CD4-positive, alpha-beta T cell treated with Interleukin-1 beta for 1 hour (primary cell): ENCODE measurements around the gene TFF3.

Source experiments
- DNase-seq, 2 donors: peaks; one replicate each; pipeline ENCODE4 v3.0.0-alpha.2; 2020 to 2022

TFF3 gene, protein sequence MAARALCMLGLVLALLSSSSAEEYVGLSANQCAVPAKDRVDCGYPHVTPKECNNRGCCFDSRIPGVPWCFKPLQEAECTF

DNA sequence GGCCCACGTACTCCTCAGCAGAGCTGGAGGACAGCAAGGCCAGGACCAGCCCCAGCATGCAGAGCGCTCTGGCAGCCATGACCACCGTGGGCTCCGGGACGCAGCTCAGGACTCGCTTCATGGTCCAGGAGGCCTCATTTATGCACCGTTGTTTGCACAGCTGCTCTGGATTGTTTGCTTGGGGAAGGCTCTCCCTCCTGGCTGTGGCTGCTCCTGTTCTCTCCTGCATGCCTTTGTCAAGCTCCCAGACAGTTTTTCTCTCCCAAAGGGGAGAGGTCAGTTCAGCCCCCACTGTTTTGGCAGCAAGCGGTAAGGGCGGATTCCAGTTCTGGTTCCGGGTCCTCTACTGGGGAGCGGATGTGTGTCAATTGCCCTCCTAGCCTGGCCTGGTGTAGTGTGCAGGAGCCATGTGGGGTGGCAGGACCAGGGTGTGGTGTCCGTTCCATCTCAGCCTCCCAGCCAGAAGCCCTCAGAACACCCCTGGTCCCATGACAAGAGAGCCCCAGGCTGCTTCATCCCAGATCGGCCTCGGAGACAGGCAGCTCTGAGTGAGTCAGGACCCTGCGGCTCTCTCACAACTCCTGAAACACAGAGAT is at the start of gene TFF3:
TSS of gene TFF3 (minus strand) at position 114 of the 596 bp plus-strand sequence. CDS start at position 79, 35 bp downstream.
- no peak for DNase-seq

DNA sequence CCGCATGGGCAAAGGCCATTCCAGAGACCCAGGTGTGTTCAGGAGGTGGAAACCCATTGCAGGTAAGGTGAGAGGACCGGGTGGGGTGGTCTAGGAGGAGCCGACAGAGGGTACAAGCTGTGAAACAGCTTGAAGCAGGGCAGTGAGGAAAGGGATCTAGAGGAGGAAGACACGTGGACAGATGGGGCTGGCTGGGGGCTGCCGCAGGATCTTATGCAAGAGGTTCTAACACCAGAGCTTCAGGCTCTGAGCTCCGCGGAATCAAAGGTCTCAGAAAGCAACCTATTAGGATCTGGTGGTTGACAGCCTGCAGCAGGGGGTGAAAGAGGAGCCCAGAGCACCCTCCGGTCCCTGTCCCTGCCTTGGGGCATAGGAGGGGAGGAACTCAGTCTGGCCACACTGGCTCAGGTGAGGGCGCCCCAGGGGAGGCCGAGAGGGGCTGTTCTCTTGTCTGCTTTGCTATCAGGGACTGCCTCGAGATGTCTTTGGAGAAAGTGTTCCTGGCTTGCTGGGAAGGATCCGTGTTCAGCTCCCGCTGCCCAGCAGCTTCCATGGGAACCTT is 49.2 kb upstream of the TFF3 start:
- DNase-seq: no peak

DNA sequence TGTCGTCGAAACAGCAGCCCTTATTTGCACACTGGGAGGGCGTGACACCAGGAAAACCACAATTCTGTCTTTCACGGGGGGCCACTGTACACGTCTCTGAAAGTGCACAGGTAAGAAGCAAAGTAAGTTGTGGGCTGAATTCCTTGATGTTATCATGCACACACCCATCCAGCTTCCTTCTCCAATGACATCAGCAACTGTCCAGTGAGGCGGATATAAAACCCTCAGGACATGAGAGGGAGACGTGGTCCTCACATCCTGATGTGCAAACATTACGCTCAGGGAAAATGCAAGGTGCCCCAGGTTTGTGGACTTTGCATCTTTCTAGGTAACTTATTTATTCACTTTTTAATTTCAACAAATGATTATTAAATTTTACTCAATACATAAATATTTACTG is 48.1 kb upstream of the TFF3 start:
- DNase-seq: no peak

DNA sequence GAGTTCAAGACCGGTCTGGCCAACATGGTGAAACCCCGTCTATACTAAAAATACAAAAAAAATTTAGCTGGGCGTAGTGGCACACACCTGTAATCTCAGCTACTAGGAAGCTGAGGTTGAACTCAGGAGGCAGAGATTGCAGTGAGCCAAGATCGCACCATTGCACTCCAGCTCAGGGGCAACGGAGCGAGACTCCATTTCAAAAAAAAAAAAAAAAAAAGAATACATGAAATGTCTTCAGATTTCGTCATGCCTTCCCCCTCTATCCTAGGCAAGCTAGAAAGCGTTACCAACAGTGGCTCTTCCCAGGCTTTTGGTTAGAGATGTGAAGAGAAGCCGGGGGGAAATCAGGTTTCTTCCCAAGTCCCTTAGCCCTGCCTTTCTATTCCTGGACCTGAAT is 47.5 kb upstream of the TFF3 start:
- no peak for DNase-seq

DNA sequence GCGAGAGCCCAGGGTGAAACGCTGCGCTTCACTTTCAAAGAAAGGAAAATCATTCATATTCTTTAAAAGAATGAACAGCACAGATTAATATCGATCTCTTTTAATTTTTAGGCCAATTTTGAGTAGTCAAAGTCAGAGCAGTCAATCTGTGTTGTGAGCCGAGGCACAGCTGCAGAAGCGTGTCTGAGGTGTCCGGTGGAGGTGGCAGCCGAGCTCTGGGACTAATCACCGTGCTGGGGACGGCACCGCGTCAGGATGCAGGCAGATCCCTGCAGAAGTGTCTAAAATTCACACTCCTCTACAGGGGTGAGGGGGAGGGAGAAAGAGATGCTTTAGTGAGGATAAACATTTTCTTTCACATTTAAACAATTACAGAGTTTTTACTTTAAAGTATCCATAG is 47.0 kb upstream of the TFF3 start:
- DNase-seq: no peak

DNA sequence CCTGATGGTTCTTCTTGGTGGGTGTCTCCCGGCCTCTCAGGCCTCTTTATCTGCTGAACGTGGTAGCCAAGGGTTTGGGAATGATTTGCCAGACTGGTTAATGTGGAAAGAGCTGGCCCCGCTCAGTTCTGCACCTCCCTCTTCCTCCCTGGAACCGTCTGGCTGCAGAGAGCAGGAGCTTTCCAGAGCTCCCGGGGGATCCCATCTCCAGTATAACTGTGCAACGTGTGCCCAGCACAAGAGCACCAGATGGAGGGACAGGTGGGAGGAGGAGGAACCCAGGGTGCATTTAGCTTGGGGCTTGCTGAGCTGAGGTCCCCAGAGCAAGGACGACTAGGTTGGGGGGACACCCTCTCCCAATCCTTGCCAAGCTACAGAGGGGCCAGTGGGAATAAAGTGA is 46.1 kb upstream of the TFF3 start:
- no peak for DNase-seq

DNA sequence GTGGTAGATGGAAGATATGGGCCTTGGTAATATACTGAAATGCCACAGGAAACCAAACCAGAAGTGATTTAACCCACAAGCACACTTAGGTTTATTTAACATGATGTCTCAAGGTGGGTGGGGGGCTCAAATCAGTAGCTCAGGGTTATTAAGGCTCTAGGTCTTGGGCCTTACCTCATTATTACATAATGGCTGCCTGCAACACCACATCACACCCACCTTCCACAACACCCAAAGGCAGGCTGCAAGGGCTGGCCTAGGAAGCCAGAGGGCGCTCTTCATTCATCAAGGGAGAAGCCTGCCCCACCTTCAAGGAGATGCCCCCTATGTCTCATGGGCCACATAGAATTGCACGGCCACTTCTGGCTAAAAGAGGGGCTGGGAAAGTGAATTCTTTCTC is 45.1 kb upstream of the TFF3 start:
- DNase-seq: no peak

DNA sequence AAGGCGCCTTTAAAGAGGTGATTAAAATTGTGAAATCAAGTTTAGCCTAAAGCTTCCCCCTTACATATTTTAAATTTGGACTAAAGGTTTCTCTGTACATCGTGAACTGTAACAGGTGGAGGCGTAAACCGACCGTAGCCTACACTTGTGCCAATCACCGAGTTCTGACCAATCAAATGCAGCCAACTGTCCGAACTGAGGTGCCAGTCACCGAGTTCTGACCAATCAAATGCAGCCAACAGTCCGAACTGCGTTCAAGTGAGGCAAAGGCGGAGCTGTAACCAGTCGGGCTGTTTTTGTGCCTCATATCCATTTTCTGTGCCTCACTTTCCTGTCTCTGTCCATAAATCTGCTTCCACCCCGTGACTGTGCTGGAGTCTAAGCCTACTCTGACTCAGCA is 43.7 kb upstream of the TFF3 start:
- no peak for DNase-seq

DNA sequence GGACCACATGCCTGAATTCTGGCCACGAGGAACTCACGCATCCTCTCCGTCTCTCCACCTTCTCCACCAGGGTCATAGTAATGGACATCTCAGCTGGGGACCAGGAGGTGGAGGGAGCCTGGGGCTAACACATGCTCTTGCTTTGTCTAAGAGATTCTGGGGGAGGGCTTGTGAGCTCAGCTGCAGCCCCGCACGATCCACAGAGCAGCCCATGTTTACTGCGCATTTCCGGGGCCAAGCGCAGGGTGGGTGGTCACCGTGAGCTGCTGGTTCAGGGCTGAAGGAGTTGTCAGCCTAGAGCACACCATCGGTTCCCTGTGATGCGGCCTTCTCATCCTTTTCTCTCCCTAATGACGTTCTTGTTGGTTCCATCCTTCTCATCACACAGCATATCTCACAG is 43.1 kb upstream of the TFF3 start:
- DNase-seq: no peak

DNA sequence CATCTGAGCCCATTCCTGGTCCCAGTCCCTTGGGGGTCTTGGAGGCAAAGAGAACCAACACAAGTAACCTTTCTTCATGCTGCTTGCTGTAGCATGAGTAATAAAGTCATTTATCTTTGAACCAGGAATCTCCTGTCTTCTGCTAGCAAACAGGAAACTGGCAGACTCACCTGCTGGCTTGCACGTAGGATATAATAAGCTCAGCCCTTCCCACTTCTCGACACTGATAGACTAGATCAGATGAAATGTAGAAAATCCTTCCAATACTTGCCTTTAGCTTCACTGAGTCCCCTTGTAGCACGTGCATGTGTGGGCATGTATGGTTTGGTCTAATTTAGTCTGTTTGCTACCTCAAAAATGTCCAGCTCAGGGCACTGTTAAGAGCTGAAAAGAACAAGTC is 42.1 kb upstream of the TFF3 start:
- DNase-seq: no peak

DNA sequence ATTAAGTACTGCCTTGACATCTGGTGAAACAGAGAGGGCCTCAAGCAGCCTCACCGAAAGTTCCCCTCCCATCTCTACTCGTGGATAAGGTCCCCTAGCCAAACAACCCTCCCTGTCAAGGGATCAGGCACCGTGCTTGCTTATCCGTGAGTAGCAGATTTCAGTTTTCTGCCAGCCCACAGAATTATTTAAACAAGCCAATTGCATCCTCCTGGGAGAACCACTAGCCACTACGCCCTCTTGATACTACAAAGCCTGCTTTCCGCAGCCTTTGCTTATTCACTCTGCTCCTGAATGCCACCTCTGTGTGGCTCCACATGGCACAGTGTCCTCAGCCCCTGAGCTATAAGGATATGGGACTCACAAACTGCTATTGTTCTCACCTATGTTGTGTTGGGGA is 41.4 kb upstream of the TFF3 start:
- DNase-seq: no peak

DNA sequence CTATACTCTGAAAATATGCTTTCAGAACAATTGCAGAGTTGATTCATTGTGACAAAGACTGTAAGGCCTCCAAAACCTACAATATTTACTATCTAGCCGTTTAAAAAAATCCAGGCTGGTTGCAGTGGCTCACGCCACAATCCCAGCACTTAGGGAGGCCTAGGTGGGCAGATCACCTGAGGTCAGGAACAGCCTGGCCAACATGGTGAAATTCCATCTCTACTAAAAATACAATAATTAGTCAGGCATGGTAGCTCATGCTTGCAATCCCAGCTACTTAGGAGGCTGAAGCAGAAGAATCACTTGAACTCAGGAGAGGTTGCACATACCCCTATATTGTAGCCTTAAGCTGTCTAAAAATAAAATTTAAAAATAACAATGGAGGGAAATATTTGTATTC is 40.8 kb upstream of the TFF3 start:
- no peak for DNase-seq

DNA sequence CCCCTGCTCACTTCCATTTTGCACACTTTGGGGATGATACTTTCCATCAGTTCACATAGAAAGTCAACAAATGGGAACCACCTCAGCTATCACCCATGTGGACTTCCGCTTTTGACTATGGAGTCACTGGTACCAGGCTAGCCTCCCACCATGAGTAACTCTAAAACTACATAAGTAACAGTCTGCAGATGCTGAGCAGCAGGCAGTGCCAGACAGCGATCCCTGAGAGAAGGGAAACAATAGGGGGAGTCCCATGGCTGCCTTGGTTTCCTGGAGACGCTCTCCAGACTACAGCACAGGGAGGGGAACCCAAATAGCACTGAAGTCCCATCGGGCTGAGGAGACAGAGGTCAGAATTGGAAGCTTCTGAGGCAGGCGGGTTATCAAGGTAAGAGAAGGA is 38.4 kb upstream of the TFF3 start:
- DNase-seq: no peak

DNA sequence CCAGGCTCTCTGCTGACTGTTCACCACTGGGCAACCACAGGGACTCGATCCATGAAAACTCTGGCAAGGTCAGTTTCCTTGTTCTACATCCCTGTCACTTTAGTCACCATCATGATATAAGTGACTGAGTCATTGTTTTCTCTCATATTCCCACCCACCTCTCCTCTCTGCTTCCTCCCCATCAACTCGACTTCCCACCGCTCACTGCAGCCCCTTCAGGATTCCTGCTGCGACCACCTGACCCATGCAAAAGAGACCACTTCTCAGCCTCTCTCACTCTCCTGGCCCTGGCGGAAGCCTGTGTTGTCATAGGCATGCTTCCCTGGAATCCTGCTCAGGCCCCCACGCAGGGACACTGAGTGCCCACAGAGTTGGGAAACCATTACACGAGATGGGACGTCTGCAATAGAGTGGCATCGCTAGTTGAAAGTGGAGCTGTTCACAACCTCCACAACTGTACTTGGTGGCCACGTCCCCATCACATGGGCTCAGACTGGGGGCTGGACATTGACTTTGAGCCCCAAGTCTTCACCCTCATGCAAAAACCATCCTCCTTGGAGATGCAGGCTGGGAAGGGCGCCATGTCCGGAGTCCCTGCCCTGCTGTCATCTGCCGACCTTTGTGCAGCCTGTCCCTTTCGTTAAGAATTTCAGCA is 37.4 kb upstream of the TFF3 start:
- no peak for DNase-seq

DNA sequence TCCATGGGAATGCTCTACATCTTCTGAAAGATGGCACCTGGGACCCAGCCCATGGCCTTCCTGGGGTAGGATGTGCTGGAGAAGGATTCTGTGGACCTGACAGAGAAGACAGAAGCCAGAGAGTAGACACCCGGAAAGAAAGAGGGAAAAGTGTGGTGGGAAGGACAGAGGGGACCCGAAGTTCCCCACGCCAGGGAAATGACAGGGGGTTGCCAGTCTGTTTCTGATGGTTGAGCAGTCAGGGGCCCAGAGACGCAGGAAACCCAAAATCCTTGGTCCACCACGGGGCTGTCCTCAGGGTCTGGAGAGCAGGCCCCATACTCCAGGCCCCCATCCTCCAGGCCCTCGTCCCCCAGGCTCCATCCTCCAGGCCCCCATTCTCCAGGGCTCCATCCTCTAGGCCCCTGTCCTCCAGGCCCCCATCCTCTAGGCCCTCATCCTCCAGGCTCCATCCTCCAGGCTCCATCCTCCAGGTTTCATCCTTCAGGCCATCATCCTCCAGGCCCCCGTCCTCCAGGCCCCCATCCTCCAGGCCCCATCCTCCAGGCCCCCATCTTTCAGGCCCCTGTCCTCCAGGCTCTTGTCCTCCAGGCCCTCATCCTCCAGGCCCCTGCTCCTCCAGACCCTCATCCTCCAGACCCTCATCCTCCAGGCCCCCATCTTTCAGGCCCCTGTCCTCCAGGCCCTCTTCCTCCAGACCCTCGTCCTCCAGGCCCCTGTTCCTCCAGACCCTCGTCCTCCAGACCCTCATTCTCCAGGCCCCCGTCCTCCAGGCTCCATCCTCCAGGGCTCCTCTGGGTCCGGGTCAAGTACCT is 36.6 kb upstream of the TFF3 start:
- DNase-seq: no peak

DNA sequence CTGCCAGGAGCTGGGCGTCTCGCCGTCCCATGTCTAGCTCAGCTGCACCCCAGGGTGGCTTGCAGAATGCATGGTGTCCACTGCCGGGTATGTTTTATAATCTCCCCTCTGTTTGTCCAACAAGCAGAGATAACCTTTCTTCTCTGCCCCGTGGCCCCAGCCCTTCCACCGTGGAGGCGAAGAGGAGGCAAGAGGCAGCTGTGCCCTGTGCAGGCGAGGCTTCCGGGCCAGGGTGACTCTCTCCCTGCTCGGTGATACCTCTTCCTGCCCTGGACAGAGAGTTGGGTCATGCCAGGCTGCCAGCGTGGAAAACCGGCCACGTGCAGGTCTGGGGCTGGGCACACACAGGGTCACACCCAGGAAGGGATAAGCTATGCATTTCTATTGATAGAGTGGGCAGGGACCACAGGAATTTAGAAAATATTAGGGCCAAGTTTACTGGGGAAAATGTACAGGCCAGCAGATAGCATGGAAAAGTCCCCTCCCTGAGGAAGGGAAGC is 35.8 kb upstream of the TFF3 start, which contains the start of gene TFF2:
TSS of gene TFF2 (minus strand) at position 68 of the 500 bp plus-strand sequence. CDS start at position 31, 37 bp downstream.
- no peak for DNase-seq

DNA sequence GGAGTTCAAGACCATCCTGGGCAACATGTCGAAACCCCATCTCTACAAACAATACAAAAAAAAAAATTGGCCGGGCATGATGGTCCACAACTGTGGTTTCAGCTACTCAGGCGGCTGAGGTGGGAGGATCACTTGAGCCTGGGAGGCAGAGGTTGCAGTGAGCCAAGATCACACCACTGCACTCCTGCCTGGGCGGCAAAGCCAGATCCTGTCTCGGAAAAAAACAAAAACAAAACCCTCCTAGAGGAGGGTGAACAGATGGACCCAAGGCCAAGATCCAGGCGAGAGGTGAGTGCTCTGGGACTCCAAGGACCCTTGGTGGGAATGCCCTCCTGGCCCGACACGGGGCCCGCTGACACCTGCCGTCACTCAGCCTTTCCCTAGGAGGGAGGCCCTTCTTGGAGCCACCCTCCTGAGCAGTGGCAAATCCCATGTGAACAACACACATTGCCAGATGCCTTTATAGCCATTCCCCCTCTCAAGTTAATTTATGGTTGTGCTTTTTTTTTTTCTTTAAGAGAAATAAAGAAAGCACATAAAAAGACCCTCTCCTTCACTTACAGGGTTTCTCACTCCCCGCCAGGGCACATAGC is 35.2 kb upstream of the TFF3 start:
- no peak for DNase-seq

DNA sequence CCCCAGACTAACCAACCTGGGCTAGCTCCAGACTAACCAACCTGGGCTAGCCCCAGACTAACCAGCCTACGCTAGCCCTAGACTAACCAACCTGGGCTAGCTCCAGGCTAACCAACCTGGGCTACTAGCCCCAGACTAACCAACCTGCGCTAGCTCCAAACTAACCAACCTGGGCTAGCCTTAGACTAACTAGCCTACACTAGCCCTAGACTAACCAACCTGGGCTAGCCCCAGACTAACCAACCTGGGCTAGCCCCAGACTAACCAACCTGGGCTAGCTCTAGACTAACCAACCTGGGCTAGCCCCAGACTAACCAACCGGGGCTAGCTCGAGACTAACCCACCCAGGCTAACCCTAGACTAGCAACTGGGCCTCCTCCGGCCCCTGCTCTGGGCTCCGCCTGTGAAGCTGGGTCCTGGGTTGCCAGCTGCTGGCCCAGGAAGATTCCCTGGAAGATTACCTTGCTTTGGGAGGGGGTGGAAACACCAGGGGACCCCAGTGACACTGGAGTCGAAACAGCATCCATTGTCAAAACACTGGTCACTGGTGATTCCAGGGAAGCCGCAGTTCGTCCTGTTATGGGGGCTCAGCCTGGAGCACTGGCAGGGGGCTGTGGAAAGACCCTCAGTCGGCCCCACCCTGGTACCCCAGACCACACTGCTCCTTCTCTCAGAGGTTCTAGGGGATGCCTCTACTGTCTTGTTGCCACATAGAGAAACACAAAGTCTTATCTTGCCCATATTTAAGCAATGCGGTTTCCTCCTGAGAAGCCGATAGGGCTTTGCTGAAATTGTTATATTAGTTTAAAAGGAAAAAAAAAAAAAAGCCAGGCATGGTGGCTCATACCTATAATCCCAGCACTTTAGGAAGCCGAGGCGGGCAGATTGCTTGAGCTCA is 34.5 kb upstream of the TFF3 start:
- DNase-seq: no peak

DNA sequence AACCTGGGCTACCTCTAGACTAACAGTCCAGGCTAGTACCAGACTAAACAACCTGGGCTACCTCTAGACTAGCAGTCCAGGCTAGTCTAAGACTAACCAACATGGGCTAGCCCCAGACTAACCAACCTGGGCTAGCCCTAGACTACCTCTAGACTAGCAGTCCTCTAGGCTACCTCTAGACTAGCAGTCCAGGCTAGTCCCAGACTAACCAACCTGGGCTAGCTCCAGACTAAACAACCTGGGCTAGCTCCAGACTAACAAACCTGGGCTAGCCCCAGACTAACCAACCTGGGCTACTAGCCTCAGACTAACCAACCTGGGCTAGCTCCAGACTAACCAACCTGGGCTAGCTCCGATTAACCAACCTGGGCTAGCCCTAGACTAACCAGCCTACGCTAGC is 33.6 kb upstream of the TFF3 start:
- no peak for DNase-seq

DNA sequence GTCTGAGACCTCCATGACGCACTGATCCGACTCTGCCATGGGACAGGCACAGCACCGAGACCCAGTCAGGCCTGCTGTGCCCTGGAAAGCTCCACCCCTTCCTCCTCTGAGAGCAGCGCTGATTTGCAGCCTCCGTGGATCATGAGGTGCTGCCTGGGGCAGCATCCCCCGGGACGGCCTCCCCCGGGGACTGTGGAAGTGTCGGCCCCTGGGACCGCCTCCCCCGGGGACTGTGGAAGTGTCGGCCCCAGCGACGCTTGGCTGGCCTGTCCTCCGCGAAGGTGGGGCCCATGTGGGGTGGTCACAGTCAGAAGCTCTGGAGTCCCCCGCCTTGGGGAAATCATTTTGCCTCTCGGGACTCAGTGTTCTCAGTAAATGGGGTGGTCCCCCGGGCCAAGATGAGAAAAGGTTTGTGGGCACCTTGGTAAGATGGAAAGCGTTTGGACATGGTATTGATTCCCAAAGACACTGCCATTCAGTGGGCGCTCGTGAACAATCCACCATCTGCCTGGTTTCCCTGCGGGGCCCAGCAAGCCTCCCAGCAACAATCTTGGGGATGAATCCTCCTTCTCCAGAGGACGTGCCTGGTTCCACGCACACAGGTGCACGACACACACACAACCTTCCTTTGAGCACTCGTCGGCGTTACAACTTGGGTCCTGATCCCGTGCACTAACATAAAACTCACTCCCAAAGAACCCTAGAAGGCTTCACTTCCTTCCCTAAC is 32.6 kb upstream of the TFF3 start:
- no peak for DNase-seq
